NCI-H1417 (cell line): ENCODE measurements around the gene ZNF511.

Experiments used
- DNase-seq, 3 experiments: peaks; one replicate each; lab custom pipeline; 2025; lab: John Stamatoyannopoulos, UW

ZNF511 gene

GRCh38 chr10:133353988-133354605 is 45.4 kb downstream of the ZNF511 start:
- DNase-seq, result no peak

GRCh38 chr10:133354672-133355240 is 46.0 kb downstream of the ZNF511 start:
- no peak for DNase-seq

- no peak for DNase-seq
These were observed 46.6 kb downstream of the ZNF511 start for GRCh38 chr10:133355266-133355665.

- DNase-seq, result no peak
These were observed 47.3 kb downstream of the ZNF511 start for GRCh38 chr10:133355991-133356390.

GRCh38 chr10:133356549-133357284 is 48.0 kb downstream of the ZNF511 start:
- DNase-seq, result no peak

GRCh38 chr10:133357285-133358161 is 48.8 kb downstream of the ZNF511 start, which contains the start of gene FUOM:
FUOM (minus strand) TSS chr10:133358019; CDS start chr10:133358007, 12 bp downstream.
- DNase-seq, result peak in 2 of 3 experiments; percentile 35 to 59

GRCh38 chr10:133358162-133358924 is 49.6 kb downstream of the ZNF511 start:
- DNase-seq, result no peak

- DNase-seq, result no peak
These were observed 50.2 kb downstream of the ZNF511 start for GRCh38 chr10:133358925-133359310.

GRCh38 chr10:133359554-133359971 is 50.8 kb downstream of the ZNF511 start:
- peak; percentile 37 to 70 (median 53) for DNase-seq

GRCh38 chr10:133359972-133360610 is 51.4 kb downstream of the ZNF511 start:
- DNase-seq, result no peak

GRCh38 chr10:133361227-133361626 is 52.5 kb downstream of the ZNF511 start:
- no peak for DNase-seq

GRCh38 chr10:133361773-133362441 is 53.2 kb downstream of the ZNF511 start:
- DNase-seq, result no peak
